WTC11 (cell line): ENCODE results near the gene SELENOI. TPM values are rescaled to one million over a fixed set of nuclear protein-coding genes. Genes with fewer than 3 reads are reported as not detected.

Experiments used
- ATAC-seq: fragments of 200-7000 bp; cut with Tn5 transposase; 2 replicates; pipeline ENCODE4 v1.10.0; 2021; ENCODE audit warnings: mild to moderate bottlenecking, moderate library complexity
- CTCF ChIA-PET: fragments of 300-600 bp; sonication (Branson Sonifier 250); formaldehyde crosslinking; loops from one replicate; lab custom pipeline; 2021; ENCODE audit warnings: antibody characterized with exemption; lab: Charles Lee
- POLR2A ChIA-PET: fragments of 350-600 bp; sonication (Branson Sonifier 250); formaldehyde crosslinking; loops from one replicate; lab custom pipeline; 2021; ENCODE audit warnings: antibody characterized with exemption; lab: Charles Lee
- DNase-seq: peaks from one replicate; pipeline ENCODE4 v3.0.0; 2021; ENCODE audit warnings: low spot score
- H3K27ac Mint-ChIP-seq: 2 replicates; pipeline ENCODE4 v1.8.0; 2021; ENCODE audit warnings: mixed read lengths
- H3K27me3 Mint-ChIP-seq: 2 replicates; pipeline ENCODE4 v1.8.0; 2021; ENCODE audit warnings: low read depth, mild to moderate bottlenecking, moderate library complexity, mixed read lengths
- H3K36me3 Mint-ChIP-seq: 2 replicates; pipeline ENCODE4 v1.8.0; 2021; ENCODE audit warnings: mixed read lengths
- H3K4me1 Mint-ChIP-seq: 2 replicates; pipeline ENCODE4 v1.8.0; 2022; ENCODE audit warnings: mixed read lengths
- H3K4me3 Mint-ChIP-seq: 2 replicates; pipeline ENCODE4 v1.8.0; 2021; ENCODE audit warnings: mild to moderate bottlenecking, moderate library complexity, mixed read lengths
- H3K9me3 Mint-ChIP-seq: 2 replicates; pipeline ENCODE4 v1.8.0; 2021; ENCODE audit warnings: mixed read lengths
- CREB1 ChIP-seq: sonication (generic); formaldehyde crosslinking; IDR thresholded peaks from 2 replicates; pipeline ENCODE4 v1.8.0; 2023; ENCODE audit warnings: mild to moderate bottlenecking, missing genetic modification reagents
- KAT7 ChIP-seq: sonication (generic); formaldehyde crosslinking; IDR thresholded peaks from 2 replicates; pipeline ENCODE4 v1.8.1; 2023; ENCODE audit warnings: missing genetic modification reagents, mild to moderate bottlenecking, borderline replicate concordance
- MYBL2 ChIP-seq: sonication (generic); formaldehyde crosslinking; IDR thresholded peaks from 2 replicates; pipeline ENCODE4 v1.8.1; 2023; ENCODE audit warnings: mild to moderate bottlenecking, moderate library complexity, missing genetic modification reagents
- NR2C2 ChIP-seq: sonication (generic); formaldehyde crosslinking; IDR thresholded peaks from 2 replicates; pipeline ENCODE4 v1.8.0; 2022; ENCODE audit warnings: mild to moderate bottlenecking, missing genetic modification reagents
- ZNF121 ChIP-seq: sonication (generic); formaldehyde crosslinking; IDR thresholded peaks from 2 replicates; pipeline ENCODE4 v1.8.0; 2023; ENCODE audit warnings: missing genetic modification reagents
- ZNF138 ChIP-seq: sonication (generic); formaldehyde crosslinking; conservative IDR thresholded peaks from 2 replicates; pipeline ENCODE4 v1.8.1; 2022; ENCODE audit warnings: mild to moderate bottlenecking, moderate library complexity, missing genetic modification reagents
- ZNF263 ChIP-seq: sonication (generic); formaldehyde crosslinking; IDR thresholded peaks from 2 replicates; pipeline ENCODE4 v1.8.1; 2022; ENCODE audit warnings: low read depth, mild to moderate bottlenecking, moderate library complexity, missing genetic modification reagents
- ZNF416 ChIP-seq: fragments of 250-450 bp; sonication (Bioruptor Pico); IDR thresholded peaks from 2 replicates; pipeline ENCODE4 v1.9.0; 2021; ENCODE audit warnings: mild to moderate bottlenecking, inconsistent platforms
- total RNA-seq: library from RNA; stranded (reverse); gene quantifications from 3 replicates; pipeline ENCODE4 v1.2.3, GENCODE V29; 2021
- TF ChIP-seq, protein P1 (sequence below): fragments of 250-450 bp; sonication (Bioruptor Pico); conservative IDR thresholded peaks from 2 replicates; pipeline ENCODE4 v1.9.0; 2021; ENCODE audit warnings: mild to moderate bottlenecking
- TF ChIP-seq, protein P2 (sequence below): sonication (generic); formaldehyde crosslinking; IDR thresholded peaks from 2 replicates; pipeline ENCODE4 v1.8.1; 2022; ENCODE audit warnings: mild to moderate bottlenecking, missing genetic modification reagents, moderate library complexity, borderline replicate concordance
- TF ChIP-seq, protein P3 (sequence below): sonication (generic); formaldehyde crosslinking; IDR thresholded peaks from 2 replicates; pipeline ENCODE4 v1.8.0; 2023; ENCODE audit warnings: missing genetic modification reagents
- TF ChIP-seq, protein P4 (sequence below): fragments of 250-450 bp; sonication (Bioruptor Pico); IDR thresholded peaks from 2 replicates; pipeline ENCODE4 v1.9.0; 2021; ENCODE audit warnings: mild to moderate bottlenecking
- TF ChIP-seq, protein P5 (sequence below): fragments of 250-450 bp; sonication (Bioruptor Pico); IDR thresholded peaks from 2 replicates; pipeline ENCODE4 v2.1.2; 2022; ENCODE audit warnings: mild to moderate bottlenecking, moderate library complexity
- TF ChIP-seq, protein P6 (sequence below): fragments of 250-450 bp; sonication (Bioruptor Pico); IDR thresholded peaks from 2 replicates; pipeline ENCODE4 v1.9.0; 2021; ENCODE audit warnings: mild to moderate bottlenecking, borderline replicate concordance
- TF ChIP-seq, protein P7 (sequence below): fragments of 200-600 bp; IDR thresholded peaks from 2 replicates; pipeline ENCODE4 v1.8.0; 2022; ENCODE audit warnings: antibody characterized with exemption

SELENOI gene
- total RNA-seq, 1 experiment from 2014 or later, result 53.1 TPM

DNA sequence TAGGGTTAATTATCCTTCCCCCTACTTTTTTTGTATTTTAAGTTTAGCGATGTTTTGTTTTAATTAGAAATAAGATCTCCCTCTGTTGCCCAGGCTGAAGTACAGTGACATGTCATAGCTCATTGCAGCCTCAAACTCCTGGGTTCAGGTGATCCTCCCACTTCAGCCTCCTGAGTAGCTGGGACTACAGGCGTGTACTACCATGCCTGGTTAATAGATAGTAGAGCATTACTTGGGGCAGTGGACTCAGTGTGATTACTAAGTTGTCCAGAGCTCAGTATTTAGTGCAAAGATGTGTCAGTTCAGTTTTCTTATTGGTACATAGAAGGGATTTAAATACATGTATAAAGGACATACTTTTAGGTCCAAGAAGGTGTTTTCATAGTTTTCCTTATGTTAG lies 10.2 kb downstream of the SELENOI start:
- H3K4me1 Mint-ChIP-seq, result peaks cover 20% of the 10 kb centered on the region
- H3K36me3 Mint-ChIP-seq, result peaks cover 15% of the 10 kb centered on the region
- H3K4me3 Mint-ChIP-seq, result no peak overlapping the region
- ChIA-PET CTCF (no interaction called here), POLR2A (interaction anchor here (1.5 kb wide), 1 partner anchor 10 kb away, joined by 7 read pairs; the partner anchor contains the start of genes ADGRF3 and SELENOI)
- DNase-seq (no peak), ATAC-seq (no peak)
- H3K9me3 Mint-ChIP-seq, result peaks cover 6% of the 10 kb centered on the region; the same call in 1 of the 2 replicates
- peak overlapping the region; percentile 30 for H3K27ac Mint-ChIP-seq
- no peaks in the 10 kb centered on the region for H3K27me3 Mint-ChIP-seq
- TF ChIP-seq ZNF263 (CRISPR knock-in tag) (no peak), ZNF416 (CRISPR knock-in tag) (no peak), NR2C2 (no peak), CREB1 (CRISPR knock-in tag) (no peak), ZNF138 (CRISPR knock-in tag) (no peak), ZNF121 (CRISPR knock-in tag) (no peak), KAT7 (no peak), MYBL2 (CRISPR knock-in tag) (no peak)
- TF ChIP-seq, protein P1, sequence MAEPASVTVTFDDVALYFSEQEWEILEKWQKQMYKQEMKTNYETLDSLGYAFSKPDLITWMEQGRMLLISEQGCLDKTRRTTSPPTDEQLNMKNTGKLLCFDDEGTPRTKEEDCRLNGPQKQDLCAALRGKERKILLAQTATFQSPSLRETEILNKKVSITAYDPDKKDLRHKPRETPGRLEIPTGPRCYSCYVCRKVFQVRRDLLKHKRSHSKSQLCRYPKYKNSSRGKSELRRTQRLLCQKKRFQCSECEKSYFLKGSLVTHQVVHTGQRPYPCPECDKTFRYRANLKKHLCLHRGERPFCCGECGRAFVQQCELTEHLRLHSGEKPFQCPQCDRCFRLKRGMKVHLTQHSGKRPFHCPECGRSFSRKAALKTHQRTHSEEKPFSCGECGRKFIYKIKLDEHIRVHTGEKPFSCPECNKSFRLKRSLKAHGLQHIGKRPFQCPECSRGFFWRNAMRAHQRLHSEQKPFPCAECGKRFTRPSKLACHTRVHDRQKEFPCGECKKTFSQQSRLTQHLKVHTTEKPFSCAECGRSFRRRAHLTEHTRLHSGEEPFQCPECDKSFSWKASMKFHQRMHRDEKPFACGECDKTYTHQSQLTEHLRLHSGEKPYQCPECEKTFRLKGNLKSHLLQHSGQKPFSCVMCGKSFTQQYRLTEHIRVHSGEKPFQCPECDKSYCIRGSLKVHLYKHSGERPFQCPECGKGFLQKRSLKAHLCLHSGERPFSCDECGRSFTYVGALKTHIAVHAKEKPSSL (CRISPR knock-in tag), result no peak
- TF ChIP-seq, protein P2, sequence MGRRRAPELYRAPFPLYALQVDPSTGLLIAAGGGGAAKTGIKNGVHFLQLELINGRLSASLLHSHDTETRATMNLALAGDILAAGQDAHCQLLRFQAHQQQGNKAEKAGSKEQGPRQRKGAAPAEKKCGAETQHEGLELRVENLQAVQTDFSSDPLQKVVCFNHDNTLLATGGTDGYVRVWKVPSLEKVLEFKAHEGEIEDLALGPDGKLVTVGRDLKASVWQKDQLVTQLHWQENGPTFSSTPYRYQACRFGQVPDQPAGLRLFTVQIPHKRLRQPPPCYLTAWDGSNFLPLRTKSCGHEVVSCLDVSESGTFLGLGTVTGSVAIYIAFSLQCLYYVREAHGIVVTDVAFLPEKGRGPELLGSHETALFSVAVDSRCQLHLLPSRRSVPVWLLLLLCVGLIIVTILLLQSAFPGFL, result no peak
- TF ChIP-seq, protein P3, sequence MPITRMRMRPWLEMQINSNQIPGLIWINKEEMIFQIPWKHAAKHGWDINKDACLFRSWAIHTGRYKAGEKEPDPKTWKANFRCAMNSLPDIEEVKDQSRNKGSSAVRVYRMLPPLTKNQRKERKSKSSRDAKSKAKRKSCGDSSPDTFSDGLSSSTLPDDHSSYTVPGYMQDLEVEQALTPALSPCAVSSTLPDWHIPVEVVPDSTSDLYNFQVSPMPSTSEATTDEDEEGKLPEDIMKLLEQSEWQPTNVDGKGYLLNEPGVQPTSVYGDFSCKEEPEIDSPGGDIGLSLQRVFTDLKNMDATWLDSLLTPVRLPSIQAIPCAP, result no peak
- TF ChIP-seq, protein P4, sequence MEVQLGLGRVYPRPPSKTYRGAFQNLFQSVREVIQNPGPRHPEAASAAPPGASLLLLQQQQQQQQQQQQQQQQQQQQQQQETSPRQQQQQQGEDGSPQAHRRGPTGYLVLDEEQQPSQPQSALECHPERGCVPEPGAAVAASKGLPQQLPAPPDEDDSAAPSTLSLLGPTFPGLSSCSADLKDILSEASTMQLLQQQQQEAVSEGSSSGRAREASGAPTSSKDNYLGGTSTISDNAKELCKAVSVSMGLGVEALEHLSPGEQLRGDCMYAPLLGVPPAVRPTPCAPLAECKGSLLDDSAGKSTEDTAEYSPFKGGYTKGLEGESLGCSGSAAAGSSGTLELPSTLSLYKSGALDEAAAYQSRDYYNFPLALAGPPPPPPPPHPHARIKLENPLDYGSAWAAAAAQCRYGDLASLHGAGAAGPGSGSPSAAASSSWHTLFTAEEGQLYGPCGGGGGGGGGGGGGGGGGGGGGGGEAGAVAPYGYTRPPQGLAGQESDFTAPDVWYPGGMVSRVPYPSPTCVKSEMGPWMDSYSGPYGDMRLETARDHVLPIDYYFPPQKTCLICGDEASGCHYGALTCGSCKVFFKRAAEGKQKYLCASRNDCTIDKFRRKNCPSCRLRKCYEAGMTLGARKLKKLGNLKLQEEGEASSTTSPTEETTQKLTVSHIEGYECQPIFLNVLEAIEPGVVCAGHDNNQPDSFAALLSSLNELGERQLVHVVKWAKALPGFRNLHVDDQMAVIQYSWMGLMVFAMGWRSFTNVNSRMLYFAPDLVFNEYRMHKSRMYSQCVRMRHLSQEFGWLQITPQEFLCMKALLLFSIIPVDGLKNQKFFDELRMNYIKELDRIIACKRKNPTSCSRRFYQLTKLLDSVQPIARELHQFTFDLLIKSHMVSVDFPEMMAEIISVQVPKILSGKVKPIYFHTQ (CRISPR knock-in tag), result no peak
- TF ChIP-seq, protein P5, sequence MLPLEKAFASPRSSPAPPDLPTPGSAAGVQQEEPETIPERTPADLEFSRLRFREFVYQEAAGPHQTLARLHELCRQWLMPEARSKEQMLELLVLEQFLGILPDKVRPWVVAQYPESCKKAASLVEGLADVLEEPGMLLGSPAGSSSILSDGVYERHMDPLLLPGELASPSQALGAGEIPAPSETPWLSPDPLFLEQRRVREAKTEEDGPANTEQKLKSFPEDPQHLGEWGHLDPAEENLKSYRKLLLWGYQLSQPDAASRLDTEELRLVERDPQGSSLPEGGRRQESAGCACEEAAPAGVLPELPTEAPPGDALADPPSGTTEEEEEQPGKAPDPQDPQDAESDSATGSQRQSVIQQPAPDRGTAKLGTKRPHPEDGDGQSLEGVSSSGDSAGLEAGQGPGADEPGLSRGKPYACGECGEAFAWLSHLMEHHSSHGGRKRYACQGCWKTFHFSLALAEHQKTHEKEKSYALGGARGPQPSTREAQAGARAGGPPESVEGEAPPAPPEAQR, result no peak
- TF ChIP-seq, protein P6, sequence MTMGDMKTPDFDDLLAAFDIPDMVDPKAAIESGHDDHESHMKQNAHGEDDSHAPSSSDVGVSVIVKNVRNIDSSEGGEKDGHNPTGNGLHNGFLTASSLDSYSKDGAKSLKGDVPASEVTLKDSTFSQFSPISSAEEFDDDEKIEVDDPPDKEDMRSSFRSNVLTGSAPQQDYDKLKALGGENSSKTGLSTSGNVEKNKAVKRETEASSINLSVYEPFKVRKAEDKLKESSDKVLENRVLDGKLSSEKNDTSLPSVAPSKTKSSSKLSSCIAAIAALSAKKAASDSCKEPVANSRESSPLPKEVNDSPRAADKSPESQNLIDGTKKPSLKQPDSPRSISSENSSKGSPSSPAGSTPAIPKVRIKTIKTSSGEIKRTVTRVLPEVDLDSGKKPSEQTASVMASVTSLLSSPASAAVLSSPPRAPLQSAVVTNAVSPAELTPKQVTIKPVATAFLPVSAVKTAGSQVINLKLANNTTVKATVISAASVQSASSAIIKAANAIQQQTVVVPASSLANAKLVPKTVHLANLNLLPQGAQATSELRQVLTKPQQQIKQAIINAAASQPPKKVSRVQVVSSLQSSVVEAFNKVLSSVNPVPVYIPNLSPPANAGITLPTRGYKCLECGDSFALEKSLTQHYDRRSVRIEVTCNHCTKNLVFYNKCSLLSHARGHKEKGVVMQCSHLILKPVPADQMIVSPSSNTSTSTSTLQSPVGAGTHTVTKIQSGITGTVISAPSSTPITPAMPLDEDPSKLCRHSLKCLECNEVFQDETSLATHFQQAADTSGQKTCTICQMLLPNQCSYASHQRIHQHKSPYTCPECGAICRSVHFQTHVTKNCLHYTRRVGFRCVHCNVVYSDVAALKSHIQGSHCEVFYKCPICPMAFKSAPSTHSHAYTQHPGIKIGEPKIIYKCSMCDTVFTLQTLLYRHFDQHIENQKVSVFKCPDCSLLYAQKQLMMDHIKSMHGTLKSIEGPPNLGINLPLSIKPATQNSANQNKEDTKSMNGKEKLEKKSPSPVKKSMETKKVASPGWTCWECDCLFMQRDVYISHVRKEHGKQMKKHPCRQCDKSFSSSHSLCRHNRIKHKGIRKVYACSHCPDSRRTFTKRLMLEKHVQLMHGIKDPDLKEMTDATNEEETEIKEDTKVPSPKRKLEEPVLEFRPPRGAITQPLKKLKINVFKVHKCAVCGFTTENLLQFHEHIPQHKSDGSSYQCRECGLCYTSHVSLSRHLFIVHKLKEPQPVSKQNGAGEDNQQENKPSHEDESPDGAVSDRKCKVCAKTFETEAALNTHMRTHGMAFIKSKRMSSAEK (CRISPR knock-in tag), result no peak
- TF ChIP-seq, protein P7, sequence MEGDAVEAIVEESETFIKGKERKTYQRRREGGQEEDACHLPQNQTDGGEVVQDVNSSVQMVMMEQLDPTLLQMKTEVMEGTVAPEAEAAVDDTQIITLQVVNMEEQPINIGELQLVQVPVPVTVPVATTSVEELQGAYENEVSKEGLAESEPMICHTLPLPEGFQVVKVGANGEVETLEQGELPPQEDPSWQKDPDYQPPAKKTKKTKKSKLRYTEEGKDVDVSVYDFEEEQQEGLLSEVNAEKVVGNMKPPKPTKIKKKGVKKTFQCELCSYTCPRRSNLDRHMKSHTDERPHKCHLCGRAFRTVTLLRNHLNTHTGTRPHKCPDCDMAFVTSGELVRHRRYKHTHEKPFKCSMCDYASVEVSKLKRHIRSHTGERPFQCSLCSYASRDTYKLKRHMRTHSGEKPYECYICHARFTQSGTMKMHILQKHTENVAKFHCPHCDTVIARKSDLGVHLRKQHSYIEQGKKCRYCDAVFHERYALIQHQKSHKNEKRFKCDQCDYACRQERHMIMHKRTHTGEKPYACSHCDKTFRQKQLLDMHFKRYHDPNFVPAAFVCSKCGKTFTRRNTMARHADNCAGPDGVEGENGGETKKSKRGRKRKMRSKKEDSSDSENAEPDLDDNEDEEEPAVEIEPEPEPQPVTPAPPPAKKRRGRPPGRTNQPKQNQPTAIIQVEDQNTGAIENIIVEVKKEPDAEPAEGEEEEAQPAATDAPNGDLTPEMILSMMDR, result no peak
